GM18511 (cell line): ENCODE results near the gene PABPN1L.

ENCODE experiments used
- ATAC-seq: cut with Tn5 transposase; IDR thresholded peaks from one replicate; pipeline ENCODE4 v1.9.1; 2021; ENCODE audit warnings: mild to moderate bottlenecking, moderate library complexity; ENCODE audit not compliant: unreplicated experiment

PABPN1L gene

GRCh38 chr16:88884569-88885271, 18.3 kb upstream of the PABPN1L start:
- ATAC-seq, result no peak

GRCh38 chr16:88883946-88884345, 17.5 kb upstream of the PABPN1L start:
- ATAC-seq, result no peak

GRCh38 chr16:88883117-88883895, 16.8 kb upstream of the PABPN1L start:
- no peak for ATAC-seq

- no peak for ATAC-seq
Observed at GRCh38 chr16:88882358-88883030, 16.0 kb upstream of the PABPN1L start.

GRCh38 chr16:88881675-88882357, 15.4 kb upstream of the PABPN1L start:
- no peak for ATAC-seq

GRCh38 chr16:88881007-88881615, 14.7 kb upstream of the PABPN1L start:
- ATAC-seq, result no peak

- no peak for ATAC-seq
Observed at GRCh38 chr16:88880226-88881006, 14.0 kb upstream of the PABPN1L start.

GRCh38 chr16:88879788-88880055, 13.3 kb upstream of the PABPN1L start:
- no peak for ATAC-seq

- ATAC-seq, result no peak
Observed at GRCh38 chr16:88878967-88879787, 12.7 kb upstream of the PABPN1L start.

GRCh38 chr16:88878356-88878755, 11.9 kb upstream of the PABPN1L start:
- ATAC-seq, result no peak

- no peak for ATAC-seq
Observed at GRCh38 chr16:88877564-88878289, 11.3 kb upstream of the PABPN1L start.

GRCh38 chr16:88876942-88877526, 10.6 kb upstream of the PABPN1L start:
- no peak for ATAC-seq

- no peak for ATAC-seq
Observed at GRCh38 chr16:88875703-88876234, 9.3 kb upstream of the PABPN1L start.

- no peak for ATAC-seq
Observed at GRCh38 chr16:88874938-88875599, 8.6 kb upstream of the PABPN1L start.

- ATAC-seq, result no peak
Observed at GRCh38 chr16:88872650-88873331, 6.3 kb upstream of the PABPN1L start.

- ATAC-seq, result no peak
Observed at GRCh38 chr16:88871730-88872416, 5.4 kb upstream of the PABPN1L start.

GRCh38 chr16:88871349-88871702, 4.9 kb upstream of the PABPN1L start:
- ATAC-seq, result no peak
